HG02885 (cell line): ENCODE measurements around the gene BMP7.

Source experiments
- ATAC-seq: cut with Tn5 transposase; IDR thresholded peaks from one replicate; pipeline ENCODE4 v1.9.1; 2021; ENCODE audit warnings: mild to moderate bottlenecking; ENCODE audit not compliant: unreplicated experiment, poor library complexity

The BMP7 gene

GRCh38 chr20:57266291-57267157, at the start of gene BMP7:
Gene BMP7, minus strand, starts transcription at chr20:57266641. Its CDS starts 519 bp downstream, at chr20:57266122.
- ATAC-seq: no peak

GRCh38 chr20:57315976-57316480, 49.6 kb upstream of the BMP7 start:
- no peak for ATAC-seq

DNA sequence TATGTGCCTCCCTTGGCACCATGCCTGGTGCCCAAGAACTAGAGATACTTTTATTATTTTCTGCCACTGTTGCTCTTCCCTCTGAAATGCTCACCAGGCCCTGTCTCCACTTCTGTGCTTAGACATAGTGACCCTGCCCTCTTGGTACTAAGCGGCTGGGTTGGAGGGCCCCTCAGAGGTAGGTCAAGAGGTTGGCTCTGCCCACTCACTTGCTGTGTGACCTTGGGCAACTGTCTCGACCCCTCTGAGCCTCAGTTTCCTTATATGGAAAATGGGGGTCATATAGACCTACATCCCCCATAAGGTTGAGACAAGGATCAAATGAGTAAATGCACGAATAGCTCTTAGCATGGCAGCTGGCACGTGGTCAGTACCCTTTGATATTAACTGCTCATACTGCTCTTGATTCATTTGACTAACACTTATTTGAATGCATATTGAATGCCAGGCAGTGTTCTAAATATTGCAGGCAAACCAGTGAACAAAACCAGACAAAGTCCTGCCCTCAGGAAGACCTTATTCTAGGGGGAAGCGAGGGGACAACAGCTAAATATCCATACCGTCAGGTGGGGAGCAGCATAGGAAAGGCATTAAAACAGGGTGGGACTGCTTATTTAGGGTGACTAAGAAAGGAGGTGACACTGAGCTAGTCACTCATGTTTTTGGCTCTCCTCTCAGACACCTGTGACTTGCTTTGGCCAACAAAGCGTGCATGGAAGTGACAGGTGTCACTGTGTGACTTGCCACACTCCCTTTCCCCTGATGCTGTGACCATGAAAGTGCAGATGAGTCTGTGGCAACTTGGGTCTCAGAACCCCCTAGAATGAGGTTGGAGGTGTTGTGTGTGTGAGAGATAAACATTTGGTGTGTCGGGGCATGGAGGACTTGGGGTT, 48.9 kb upstream of the BMP7 start:
- no peak for ATAC-seq

DNA sequence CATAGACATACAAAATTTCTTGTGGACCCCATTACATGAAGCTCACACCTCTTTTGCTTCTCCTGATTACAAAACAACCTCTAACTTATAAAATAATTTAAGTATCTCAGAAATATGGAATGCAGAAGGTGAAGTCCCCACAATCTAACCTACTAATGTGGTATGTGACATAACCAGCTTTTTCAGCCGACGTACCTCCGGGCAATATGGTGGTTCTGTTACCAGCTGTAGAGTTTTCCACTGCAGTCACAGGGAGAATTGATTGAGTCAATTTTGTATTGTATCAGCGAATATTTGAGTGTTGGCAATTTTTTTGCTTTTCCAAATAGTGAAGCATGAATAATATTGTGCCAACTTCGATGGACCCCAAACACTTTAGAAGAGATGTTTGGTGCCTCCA, 47.5 kb upstream of the BMP7 start:
- ATAC-seq: no peak

GRCh38 chr20:57313230-57313629, 46.8 kb upstream of the BMP7 start:
- ATAC-seq: no peak

- no peak for ATAC-seq
Observed at GRCh38 chr20:57312138-57312537, 45.7 kb upstream of the BMP7 start.

DNA sequence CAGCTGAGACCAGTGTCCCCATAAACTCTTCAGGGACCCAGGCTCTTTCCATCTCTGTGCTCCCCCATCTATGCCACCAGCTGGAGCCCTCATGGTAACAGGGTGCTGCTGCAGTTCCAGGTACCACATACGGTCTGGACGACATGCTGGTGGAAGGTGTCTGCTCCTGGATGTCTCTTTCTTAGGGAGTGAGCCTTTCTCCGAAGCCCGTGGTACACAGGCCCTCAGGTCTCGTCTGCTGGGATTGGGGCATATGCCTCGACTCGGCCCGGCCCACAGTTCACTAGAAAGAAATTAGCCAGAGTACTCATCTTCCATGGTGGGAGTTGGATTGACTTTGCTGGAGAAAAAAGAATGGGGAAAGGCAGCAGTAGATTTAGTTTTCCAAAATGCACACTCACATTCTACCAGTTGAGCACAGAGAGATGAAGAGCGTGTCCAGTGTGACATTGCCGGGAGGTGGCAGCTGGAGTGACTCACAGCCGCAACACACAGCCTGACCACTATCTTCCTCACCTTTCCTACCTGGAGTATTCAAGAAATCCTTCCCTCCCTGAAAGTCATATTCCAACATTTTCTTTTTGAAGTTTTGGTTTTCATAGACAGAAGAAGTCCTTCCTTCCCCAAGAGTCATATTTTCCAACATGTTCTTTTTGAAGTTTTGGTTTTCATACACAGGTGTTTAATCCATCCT, 44.5 kb upstream of the BMP7 start:
- ATAC-seq: no peak

GRCh38 chr20:57309544-57310115, 43.2 kb upstream of the BMP7 start:
- no peak for ATAC-seq

DNA sequence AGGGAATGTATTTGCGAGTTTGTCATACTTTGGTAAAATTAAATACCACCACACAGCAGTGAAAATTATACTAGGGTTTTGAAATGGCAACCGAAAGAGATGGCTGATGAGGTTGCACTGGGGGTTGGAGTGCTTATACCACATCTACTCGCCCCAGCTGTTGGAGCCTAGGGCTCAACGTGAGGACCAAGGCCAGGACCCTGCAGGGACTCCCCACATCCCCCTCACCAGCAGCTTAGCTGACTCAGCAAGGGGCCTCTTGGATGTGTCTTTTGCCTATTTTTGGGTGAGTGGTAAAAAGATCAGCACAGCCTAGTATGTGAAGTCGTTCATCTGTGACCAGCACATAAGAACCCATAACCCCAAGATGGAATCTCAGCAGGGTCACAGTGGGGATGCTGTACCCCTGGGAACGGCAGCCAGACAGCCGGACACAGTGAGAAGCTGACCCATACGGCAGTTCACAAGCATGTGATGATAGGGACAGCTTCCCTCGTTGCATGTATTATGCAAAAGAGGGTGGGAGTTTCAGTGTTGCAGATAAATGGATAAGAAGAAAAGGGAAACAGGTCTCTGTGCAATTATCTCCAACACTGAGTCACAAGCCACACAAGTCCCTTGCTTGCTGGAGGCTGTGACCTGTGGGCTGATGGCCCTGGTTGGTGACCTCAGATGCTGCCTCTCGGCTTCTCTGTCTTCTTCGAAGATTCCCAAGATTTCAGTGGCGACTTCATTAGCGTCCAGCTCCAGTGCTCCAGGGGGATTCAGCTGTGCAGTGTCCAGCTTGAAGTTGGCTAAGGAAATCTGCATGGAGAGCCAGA, 42.2 kb upstream of the BMP7 start:
- no peak for ATAC-seq

GRCh38 chr20:57306747-57307146, 40.3 kb upstream of the BMP7 start:
- no peak for ATAC-seq

- no peak for ATAC-seq
Observed at GRCh38 chr20:57301026-57301425, 34.6 kb upstream of the BMP7 start.

DNA sequence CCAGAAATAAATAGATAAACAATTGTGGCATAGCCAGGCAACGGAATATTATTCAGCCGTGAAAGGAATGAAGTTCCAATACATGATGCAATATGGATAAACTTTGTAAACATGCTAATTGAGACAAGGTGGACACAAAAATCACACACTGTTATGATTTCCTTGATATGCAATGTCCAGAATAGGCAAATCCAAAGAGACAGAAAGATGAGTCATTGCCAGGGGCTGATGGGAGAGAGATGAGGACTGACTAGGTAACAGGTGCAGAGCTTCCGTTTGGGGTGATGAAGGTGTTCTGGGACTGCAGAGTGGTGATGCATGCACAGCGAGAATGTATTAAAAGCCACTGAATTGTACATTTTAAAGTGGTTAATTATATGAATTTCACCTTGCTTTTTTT, 32.0 kb upstream of the BMP7 start:
- no peak for ATAC-seq

- no peak for ATAC-seq
Observed at GRCh38 chr20:57294550-57294949, 28.1 kb upstream of the BMP7 start.

DNA sequence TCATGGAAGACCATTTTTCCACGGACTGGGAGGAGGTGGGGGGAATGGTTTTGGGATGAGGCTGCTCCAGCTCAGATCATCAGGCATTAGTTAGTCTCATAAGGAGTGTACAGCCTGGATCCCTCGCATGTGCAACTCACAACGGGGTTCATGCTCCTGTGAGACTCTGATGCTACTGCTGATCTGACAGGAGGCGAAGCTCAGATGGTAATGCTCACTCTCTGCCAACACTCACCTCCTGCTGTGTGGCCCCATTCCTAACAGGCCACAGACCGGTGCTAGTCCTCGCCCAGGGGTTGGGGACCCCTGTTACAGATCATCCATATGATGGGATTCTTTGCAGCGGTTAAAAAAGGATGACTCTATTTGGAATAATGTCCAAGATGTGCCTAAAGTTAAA, 27.6 kb upstream of the BMP7 start:
- ATAC-seq: no peak

GRCh38 chr20:57292611-57293010, 26.2 kb upstream of the BMP7 start:
- no peak for ATAC-seq

GRCh38 chr20:57291694-57292093, 25.3 kb upstream of the BMP7 start:
- no peak for ATAC-seq

DNA sequence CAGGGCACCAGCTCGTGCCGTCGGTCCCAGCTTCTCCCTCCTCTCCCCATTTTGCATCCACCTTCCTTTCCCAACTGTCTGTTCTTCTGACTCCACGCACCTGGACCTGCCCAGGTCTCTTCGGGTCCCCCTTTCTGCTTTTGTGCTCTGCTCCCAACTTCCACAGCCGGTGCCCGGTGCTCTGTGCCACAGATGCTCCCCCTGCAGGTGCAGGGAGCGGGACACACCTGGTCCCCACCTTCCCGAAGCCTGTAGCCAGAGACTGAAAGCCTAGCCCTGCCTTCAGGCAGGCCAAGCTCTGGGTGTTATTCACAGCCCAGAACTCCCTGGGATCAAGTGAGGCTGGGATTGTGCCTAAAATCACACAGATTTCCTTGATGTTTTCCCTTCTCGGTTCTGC, 24.6 kb upstream of the BMP7 start:
- ATAC-seq: no peak

DNA sequence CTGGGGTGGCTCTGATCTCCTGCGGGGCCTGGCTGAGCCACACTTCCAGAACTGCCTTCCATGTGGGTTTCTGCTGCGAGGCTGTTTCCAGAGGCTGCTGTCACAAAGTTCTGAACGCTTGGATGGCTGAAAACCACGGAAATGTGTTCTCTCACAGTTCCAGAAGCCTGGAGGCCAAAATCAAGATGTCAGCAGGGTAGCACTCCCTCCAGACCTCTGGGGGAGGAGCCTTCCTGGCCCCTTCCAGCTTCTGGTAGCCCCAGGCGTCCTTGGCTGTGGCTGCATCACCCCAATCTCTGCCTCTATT, 23.7 kb upstream of the BMP7 start:
- no peak for ATAC-seq

- ATAC-seq: no peak
Observed at GRCh38 chr20:57289391-57290177, 23.1 kb upstream of the BMP7 start.
